Measurements from ENCODE around the gene GPR183.
"Not testable (repeated sequence)": the region's sequence is repeated elsewhere in the genome, so short reads cannot be mapped to it uniquely, and the experiment has no call there.

Gene GPR183

DNA sequence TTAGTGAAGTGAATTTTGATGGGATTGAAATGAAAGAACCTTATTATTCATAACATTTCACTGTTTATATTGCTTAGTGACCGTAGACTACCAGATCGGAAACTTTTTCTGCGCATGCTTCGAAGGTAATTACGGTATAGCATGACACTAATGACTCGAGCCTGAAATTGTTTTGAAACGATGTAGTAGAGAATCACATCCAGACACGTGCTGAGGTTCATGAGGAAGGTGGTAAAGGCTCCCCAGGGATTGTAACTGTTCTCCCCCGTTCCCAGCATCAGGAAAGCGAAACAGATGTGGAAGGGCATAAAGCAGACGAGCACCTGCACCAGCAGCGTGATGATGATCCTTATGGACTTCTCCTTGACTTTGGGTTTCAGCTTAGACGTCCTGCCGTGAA is 52.4 kb downstream of the GPR183 start:
- intact Hi-C loops (cut with DNase I; ENCODE audit: low total_unique reads) = no loop called here
- Histone ChIP-seq H3K36me3 (peaks cover 0 to 7% (median 5%) of the 10 kb centered on the region in 3 donors), H3K4me3 (no peak overlapping the region), H3K4me1 (peaks cover 0 to 13% (median 2%) of the 10 kb centered on the region in 4 donors), H3K27me3 (no peaks in the 10 kb centered on the region), H3K9me3 (no peaks in the 10 kb centered on the region), H3K27ac (no peak overlapping the region)
- TF ChIP-seq, protein P1, sequence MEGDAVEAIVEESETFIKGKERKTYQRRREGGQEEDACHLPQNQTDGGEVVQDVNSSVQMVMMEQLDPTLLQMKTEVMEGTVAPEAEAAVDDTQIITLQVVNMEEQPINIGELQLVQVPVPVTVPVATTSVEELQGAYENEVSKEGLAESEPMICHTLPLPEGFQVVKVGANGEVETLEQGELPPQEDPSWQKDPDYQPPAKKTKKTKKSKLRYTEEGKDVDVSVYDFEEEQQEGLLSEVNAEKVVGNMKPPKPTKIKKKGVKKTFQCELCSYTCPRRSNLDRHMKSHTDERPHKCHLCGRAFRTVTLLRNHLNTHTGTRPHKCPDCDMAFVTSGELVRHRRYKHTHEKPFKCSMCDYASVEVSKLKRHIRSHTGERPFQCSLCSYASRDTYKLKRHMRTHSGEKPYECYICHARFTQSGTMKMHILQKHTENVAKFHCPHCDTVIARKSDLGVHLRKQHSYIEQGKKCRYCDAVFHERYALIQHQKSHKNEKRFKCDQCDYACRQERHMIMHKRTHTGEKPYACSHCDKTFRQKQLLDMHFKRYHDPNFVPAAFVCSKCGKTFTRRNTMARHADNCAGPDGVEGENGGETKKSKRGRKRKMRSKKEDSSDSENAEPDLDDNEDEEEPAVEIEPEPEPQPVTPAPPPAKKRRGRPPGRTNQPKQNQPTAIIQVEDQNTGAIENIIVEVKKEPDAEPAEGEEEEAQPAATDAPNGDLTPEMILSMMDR (IDR thresholded peaks at IDR 0.05) = no peak
- DNase-seq = no peak

DNA sequence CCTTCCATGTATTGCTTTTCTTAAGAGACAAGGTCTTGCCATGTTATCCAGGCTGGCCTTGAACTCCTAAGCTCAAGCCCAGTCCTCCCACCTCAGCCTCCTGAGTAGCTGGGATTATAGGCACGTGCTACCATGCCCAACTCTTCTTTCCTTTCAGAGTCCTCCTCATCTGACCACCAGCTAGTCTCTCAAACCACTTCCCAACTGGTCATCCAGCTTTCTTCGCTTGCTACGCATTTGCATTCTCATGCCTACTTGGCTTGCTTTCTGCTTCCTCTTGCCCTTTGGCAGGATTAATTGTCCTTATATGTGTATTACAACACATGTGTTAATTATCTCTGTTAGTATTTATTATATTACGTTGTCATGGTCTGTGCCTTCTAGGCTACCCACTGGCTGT is 55.3 kb downstream of the GPR183 start:
- Histone ChIP-seq H3K4me1 (peaks cover 0 to 10% (median 2%) of the 10 kb centered on the region in 4 donors), H3K9me3 (no peaks in the 10 kb centered on the region), H3K27ac (no peak overlapping the region), H3K27me3 (no peaks in the 10 kb centered on the region), H3K4me3 (no peak overlapping the region), H3K36me3 (peaks cover 4 to 10% (median 8%) of the 10 kb centered on the region in 3 donors)
- intact Hi-C loops (cut with DNase I; ENCODE audit: low total_unique reads) = no loop called here
- no peak for DNase-seq
- TF ChIP-seq, protein P1 (IDR thresholded peaks at IDR 0.05) = no peak

DNA sequence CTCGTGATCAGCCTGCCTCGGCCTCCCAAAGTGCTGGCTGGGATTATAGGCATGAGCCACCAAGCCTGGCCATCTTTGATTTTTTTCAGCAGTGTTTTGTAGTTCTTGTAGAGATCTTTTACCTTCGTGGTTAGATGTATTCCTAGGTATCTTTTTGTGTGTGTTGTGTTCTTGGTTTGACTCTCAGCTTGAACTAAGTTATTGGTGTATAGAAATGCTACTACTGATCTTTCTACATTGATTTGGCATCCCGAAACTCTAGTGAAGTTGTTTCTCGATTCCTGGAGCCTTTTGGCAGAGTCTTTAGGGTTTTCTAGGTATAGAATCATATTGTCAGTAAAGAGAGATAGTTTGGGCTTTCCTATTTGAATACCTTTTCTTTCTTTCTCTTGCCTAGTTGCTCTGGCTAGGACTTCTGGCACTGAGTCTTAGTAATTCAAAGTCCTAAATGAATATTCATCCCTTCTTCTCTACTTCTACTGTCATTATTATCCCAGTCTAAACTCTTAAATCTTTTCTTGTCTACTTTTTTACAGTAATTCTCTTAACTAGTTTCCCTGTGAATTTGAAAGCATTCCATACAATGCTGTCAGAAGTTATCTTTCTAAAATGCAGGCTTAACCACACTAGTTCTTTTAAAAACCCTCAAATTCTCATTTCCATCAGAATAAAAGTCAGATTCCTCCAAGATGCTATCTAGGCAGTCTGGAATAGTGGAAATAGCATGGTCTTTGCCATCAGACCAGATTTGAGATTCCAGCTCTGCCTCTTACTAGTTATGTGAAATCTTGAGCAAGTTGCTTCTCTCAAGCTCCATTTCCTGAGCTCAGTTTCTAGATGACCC is 56.0 kb downstream of the GPR183 start:
- TF ChIP-seq, protein P1 (IDR thresholded peaks at IDR 0.05) = no peak
- Histone ChIP-seq H3K36me3 (peaks cover 4 to 10% (median 8%) of the 10 kb centered on the region in 3 donors), H3K4me3 (no peak overlapping the region), H3K27me3 (no peaks in the 10 kb centered on the region), H3K4me1 (peaks cover 0 to 3% (median 0%) of the 10 kb centered on the region in 4 donors), H3K9me3 (no peaks in the 10 kb centered on the region), H3K27ac (no peak overlapping the region)
- intact Hi-C loops (cut with DNase I; ENCODE audit: low total_unique reads) = no loop called here
- DNase-seq = no peak

DNA sequence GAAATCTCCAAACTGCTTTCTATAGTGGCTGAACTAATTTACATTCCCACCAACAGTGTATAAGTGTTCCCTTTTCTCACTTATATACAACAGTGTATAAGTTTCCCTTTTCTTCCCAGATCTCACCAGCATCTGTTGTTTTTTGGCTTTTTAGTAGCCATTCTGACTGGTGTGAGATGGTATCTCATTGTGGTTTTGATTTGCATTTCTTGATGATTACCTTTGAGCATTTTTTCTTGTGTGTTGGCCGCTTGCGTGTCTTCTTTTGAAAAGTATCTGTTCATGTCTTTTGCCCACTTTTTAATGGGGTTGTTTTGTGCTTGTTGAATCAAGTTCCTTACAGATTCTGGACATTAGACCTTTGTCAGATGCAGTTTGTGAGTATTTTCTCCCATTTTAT is 57.6 kb downstream of the GPR183 start:
- H3K27me3 ChIP-seq; H3K4me3 ChIP-seq; DNase-seq; intact Hi-C loops (cut with DNase I; ENCODE audit: low total_unique reads); H3K9me3 ChIP-seq; H3K4me1 ChIP-seq; H3K27ac ChIP-seq: not testable (repeated sequence)
- H3K36me3 ChIP-seq = peaks cover 7 to 16% (median 14%) of the 10 kb centered on the region in 3 donors

DNA sequence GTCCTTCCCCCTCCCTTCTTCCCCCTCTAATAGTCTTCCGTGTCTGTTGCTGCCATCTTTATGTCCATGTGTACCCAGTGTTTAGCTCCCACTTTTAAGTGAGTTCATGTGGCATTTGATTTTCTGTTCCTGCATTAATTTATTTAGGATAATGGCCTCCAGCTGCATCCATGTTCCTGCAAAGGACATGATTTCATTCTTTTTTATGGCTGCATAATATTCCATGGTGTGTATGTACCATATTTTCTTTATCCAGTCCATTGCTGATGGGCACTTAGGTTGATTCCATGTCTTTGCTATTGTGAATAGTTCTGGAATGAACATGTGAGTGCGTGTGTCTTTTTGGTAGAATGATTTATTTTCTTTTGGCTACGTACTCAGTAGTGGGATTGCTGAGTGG is 58.0 kb downstream of the GPR183 start:
- H3K27me3 ChIP-seq; H3K4me1 ChIP-seq; H3K9me3 ChIP-seq; intact Hi-C loops (cut with DNase I; ENCODE audit: low total_unique reads); H3K4me3 ChIP-seq; DNase-seq; H3K27ac ChIP-seq: not testable (repeated sequence)
- H3K36me3 ChIP-seq = peaks cover 7 to 16% (median 14%) of the 10 kb centered on the region in 3 donors

DNA sequence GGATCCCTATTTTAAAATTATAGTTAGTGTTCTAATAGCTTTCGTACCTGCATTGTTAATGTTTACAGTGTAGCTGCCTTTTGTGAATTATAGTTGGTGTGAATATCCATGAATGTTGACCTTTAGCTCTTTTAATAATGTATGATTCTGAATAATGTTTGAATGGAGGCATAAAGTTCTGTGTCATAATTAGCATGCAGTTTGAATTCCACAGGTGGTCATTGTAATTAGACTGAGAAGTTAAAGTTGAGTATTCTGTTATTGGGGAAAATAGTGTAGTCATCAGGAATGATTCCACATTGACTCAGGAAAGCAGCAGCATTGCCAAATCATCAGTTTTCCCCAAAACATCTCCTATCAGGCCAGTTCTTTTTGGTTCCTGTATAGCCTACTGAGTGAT is 61.1 kb downstream of the GPR183 start:
- no peaks in the 10 kb centered on the region for H3K4me1 ChIP-seq
- no peaks in the 10 kb centered on the region for H3K9me3 ChIP-seq
- H3K4me3 ChIP-seq = no peak overlapping the region
- DNase-seq = no peak
- H3K36me3 ChIP-seq = peaks cover 7 to 17% (median 11%) of the 10 kb centered on the region in 3 donors
- no peak overlapping the region for H3K27ac ChIP-seq
- no peaks in the 10 kb centered on the region for H3K27me3 ChIP-seq
- TF ChIP-seq, protein P1 (IDR thresholded peaks at IDR 0.05) = no peak
- intact Hi-C loops (cut with DNase I; ENCODE audit: low total_unique reads) = no loop called here
